GM21786 (cell line): Measurements from ENCODE around the gene RNLS.

Experiments used
- ATAC-seq: cut with Tn5 transposase; IDR thresholded peaks from one replicate; pipeline ENCODE4 v1.9.1; 2021; ENCODE audit not compliant: unreplicated experiment

The RNLS gene

DNA sequence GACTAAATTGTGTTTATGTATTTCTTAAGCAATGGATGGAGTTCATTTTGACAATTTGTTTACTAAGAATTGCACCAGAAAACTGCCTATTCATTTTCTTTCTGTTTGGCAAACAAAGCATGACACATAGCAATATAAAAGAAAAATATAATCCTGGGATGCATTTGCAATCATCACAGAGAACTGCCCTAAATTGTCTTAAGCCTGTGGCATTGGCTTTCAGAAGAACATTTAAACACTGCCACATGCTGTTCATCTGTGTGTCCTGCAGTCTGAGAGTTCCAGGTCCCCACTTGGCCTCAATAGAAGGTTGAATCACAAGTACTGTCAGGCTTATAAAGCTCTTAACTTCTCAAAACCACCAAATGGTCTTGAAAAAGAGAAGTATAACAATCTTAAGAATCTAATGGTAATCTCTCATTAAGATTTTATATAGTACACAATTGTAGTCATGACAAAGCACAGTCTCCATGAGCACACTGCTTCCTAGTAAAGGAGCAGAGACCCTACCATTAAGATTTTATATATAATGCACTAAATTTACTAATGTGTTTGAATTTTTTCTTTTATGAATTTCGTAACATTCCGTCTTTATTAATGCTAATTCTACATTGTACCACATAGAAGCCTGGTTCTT is 29.9 kb downstream of the RNLS start:
- ATAC-seq, result peak; percentile 88

DNA sequence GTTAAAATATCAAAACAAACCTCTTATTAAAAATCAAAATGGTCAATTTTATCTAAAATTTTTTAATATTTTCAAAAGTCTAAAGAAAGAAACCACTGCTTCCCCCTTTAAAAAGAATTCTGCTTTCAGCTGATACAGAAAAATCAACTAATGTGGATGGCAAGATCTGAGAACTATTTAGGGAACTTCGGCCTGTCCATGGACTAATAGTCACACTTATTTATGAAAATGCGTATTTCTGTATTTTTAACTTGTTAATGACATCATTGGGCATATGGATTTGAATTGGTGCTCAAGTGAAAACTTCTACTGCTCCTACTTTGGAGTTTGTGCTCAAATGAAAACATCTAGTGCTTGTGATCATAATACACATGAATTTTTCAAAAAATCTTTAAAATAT is 31.9 kb downstream of the RNLS start:
- no peak for ATAC-seq

DNA sequence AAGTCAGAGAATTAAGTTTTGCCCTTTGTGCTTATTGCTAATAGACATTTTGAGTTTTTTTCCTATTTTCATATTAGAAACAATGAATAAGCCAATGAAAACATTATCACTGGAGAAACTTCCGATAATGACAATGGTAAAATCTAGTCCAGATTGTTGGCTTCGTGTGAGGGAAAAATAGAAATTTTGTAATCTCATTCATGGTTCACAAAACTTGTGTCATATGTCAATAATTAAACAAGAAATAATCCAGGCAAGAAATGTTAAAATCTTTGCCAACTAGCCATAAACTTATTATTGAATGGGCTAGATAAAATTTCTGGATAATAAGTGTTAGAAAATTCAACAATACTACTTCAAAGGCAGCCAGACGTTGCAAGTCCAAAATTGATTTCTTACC is 36.6 kb downstream of the RNLS start:
- ATAC-seq, result no peak

DNA sequence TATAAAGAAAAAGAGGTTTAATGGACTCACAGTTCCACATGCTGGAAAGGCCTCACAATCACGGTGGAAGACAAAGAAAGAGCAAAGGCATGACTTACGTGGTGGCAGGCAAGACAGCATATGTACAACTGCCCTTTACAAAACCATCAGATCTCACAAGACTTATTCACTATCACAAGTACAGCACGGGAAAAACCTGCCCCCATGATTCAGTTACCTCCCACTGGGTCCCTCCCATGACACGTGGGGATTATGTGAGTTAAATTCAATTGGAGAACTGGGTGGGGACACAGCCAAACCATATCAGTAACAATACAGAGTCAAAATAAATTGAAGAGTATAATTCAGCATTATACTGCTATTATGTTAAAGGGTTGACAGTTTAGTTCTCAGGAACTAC is 37.8 kb downstream of the RNLS start:
- no peak for ATAC-seq

DNA sequence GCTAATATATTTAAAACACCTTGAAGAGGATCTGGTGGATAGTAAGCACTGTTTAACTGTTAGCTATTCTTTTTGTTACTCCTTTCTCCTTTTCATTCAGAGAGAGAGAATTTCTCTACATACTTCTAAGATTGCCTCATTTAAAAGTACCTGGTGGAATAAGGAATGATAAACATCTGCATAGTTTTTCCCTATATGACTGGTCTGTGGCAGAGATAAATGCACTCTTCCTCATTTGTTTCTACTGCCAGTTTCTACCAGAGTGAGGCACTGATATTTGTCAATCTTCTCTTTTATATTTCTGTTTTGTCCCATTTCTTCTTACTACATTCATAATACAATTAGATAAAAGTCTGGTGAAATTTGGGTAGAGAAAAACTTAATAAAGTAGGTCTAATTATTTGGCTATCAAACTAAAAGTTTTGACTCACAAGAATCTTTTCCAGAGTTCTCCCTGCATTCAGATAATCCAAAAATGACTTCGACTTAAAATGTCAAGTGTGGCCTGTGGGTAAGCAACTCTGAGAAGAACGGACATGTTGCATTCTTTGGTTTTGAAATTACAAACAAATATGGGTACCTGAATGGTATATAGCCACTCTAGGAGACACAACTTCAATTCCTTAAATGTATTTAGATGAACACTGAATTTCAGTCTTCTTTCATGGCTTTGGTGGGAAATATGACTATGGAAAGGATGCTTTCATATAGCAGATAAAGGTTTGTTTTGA is 38.8 kb downstream of the RNLS start:
- no peak for ATAC-seq

DNA sequence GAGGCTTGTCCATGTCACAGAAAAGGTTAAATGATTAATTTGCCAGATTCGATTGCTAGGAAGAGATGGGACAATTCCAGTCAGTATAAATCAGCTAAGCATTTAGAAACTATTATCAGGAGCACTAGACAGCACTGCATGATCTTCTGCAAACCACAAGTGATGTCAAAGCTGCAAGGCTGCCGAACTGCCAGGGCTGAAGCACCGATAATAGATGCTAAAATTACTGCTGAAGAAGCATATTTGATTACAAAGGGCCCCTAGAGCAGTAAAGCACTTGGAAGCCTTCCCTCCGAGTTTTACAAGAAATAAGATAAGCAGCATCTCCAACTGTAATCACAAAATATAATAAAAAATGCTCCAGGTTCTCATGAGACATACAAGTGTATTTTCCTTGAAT is 40.6 kb downstream of the RNLS start:
- ATAC-seq, result no peak

DNA sequence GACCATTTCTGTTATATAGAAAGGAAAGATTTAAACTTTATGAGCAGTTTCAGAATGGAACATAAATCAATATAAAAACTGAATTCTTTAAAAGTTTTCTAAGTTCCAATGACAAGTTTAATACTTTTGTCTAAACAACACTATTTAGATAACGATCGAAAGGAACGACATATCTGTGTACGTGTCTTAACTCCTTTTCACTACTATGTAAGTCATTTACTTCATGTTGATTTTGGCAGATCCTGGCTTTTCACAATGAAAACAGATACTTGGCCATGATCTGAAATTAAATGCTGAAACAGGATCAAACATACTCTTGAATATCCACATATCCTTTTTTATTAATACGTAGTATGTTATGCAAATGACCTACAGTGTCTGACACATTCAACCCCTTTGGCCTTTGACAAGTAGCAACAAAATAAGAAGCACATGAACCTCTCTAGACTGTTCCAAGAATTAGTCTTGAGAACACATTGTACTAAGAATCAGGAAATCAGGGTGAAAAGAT is 41.9 kb downstream of the RNLS start:
- ATAC-seq, result no peak

DNA sequence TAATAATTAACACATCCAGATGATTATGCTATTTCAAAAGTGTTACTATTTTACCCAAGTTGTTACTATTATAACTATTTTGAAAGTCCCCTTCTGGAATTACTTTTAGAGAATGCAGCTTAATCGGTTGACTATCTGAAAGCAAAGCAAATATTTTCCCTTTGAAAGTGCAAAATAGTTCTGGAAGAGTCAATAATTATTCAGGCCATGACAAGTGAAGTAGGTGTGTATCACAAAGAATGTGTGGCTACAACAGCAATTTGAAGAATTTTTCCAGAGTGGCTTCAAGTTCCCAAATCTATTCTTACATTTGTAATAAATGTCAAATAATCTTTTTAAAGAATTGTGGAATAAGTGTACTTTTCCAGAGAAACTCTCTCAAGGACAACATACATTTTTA is 42.8 kb downstream of the RNLS start:
- ATAC-seq, result no peak

DNA sequence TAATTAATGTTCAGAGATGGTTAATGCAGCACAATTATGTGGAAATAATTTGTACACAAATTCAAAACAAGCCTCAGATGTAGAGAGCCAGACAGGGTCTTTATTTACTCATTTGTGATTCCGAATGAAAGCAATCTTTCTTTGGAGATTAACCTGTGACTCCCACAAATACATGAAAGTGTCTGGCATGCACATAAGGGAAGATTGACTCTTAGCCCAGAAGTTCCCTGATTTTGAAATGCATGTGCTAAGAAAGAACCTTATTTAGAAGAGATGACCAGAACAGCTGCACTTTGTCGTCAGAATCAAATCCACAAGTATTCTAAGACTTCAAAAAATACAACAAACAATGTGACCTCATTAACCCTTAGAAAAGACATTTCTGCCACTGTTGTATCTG is 45.1 kb downstream of the RNLS start:
- ATAC-seq, result no peak

DNA sequence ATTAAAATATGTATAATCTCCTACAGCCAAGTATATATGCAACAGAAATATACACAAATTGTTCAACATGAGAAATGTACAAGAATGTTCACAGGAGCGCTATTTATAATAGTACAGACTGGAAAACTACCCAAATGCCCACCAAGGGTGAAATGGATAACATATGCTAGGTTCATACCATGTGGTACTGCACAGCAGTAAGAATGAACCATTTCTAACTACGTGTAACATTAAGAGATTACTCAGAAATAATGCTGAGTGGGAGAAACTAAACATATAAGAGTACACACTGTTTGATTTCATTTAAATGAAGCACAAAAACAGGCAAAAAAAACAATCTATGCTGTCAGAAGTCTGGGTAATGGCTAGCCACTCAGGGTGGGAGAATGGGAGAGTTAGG is 45.8 kb downstream of the RNLS start:
- ATAC-seq, result no peak

DNA sequence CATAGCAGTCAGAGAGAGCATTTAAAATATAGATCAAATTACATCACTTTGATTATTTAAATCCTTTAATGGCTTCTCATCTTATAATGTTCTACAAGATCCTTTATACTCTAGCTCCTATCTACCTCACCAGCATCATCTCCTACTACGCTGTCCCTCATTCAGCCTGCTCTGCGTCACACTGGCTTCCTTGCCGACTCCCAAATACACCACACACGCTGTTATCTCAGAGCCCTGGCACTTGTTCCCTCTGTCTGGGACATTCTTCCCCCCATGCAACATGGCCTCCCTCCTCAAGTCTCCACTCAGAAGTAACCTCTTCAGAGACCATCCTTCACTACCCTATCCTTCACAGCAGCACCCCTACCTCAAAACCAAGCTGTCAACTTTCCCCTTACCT is 46.7 kb downstream of the RNLS start:
- ATAC-seq, result no peak

DNA sequence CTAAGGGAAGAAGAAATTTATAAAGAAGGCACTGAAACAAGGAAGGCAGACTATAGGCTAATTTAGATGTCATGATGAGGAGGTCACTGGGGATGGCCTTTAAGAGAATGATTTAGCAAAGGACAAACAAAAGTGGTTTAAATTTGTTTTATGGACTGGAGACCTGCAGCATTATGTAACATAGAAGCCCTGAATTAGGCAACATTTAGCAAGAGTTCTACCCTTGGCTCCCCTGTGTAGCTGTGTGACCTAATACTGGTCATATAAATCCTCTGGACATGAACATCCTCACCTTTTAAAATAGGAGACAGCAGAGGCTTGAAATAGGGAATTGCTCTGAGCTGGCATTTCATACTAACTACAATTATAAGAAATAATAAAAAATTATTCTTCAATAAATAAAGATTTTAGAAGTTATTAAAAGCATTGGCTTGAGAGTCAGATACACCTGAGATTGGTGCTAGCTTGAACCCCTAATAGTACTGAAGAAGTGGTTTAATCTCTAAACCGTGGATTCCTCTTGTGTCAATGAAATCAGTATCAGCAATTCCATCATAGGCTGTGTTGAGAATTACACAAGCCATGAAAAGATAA is 48.9 kb downstream of the RNLS start:
- ATAC-seq, result no peak

DNA sequence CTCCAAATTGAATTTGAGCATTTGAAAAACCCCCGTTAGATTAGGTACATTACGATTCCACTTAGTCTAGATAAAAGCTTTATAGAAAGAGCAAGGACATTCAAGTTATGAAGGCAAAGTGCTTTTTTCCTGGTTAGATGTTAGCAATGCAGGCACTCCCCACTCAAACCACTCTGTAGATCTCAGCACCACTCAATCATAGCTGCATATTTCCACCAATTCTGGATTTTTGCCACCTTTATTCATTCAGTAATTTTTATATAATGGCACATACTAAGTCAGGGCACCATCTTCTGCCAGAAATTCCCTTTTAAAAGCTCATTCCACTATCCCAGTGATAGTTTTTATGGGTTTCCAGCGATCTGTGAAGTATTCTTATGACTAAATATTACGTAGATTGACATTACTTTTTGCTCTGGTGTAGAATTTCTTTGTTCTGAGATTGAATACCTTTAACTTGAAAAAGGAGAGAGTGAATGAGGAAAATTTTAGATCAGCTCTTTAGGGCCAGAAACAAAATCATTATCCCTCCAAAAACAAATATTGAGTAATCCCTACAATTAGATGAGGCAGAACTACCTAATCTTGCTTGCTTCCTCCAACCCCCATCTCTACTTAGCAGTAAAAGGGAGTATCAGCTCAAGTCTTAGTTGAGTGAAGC is 51.6 kb downstream of the RNLS start:
- no peak for ATAC-seq

DNA sequence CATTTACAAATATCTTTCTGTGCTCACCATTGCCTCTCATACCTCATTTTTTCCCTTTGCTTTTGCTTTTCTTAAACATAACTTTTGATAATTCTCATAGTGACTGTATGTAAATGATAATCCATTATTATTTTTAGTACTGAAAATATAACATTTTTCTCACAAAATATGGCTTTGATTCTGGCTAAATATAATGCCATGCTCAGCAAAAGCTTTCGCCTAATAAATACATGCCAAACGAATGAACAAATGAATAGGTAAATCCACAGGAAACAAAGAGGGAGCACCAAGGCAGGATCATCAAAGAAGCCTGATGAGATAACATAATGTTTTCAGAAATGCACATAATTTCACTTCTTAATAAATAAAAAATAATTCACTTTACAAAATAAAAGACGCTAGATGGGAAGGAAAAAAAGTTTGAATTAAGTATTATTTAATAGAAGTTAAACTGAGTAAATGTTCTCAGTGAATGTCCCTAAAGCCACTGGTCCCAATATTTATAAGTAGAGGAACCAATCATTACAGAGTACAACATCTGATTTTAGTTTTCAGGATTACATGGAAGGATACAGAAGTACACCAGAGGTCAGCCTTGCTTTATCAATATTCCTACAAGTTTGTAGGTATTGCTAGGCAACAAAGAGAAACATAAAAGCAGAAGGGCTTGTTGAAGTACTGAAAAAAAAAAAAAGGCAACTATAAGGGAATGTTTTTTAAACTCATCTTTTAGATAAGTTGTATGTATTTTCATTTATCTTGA is 52.3 kb downstream of the RNLS start:
- ATAC-seq, result no peak

DNA sequence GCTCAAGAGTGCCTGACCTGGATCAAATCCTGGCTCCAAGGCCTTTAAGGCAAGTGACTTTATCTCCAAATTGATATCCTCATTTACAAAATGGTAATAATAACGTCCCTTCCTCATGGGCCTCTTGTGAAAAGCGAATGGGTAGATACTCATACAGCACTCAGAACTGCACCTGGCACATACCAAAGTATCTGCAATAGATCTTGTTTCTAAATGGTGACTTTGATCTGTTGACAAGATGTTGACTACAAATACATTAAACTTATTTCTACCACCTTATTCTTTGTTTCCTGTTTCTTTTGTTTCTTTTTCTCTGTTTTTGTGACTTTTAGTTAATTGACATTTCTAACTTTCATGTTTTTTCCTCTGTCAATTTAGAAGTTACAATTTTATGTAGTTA is 53.0 kb downstream of the RNLS start:
- ATAC-seq, result no peak

DNA sequence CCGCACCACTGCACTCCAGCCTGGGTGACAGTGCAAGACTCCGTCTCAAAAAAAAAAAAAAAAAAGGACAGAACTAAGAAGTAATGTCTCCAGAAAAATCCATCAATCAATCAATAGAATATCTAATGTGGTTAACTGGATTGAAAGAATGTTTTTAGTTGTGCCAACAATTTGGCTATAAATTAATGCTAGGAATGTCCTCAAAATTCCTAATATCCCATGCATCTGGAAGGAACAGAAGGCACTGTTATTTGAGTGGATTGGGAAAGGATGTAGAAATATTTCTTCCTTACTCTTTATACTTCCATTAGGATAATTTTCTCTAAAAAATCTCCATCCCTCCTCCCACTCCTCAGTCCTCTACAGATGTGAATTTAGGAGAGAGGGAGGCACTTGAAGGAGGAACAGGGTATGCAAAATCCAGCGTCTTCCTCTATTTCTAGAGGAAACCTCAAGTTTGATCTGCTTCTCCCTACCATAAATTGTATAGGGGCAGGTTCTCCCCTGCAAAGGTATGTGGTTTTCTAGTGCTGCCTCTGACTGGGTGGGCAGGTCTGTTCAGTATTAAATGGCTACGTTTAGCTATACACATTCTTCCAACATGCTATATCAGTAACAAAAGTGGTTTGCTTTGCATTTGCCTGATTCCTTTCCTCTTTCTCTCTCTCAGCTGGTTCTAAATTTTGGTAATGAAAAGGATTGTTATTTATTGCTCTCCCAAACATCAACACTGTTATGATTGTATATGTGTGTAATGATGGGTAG is 54.1 kb downstream of the RNLS start:
- no peak for ATAC-seq

DNA sequence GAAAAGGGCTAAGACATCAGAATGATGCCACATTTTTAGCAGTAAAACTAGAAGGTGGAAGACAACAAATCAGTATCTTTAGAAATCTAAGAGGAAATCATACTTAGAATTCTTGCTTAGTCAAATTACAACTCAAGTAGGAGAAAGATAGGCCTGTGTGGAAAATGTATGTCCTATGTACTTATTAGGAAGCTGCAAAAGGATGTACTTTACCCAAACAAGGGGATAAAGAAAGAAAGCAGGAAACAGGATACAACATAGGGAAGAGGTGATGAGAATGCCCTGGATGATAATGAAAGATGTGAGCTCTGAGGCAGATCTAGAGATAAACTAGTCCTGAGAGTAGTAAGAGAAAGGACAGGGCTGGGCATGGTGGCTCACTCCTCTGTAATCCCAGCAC is 54.9 kb downstream of the RNLS start:
- ATAC-seq, result no peak

DNA sequence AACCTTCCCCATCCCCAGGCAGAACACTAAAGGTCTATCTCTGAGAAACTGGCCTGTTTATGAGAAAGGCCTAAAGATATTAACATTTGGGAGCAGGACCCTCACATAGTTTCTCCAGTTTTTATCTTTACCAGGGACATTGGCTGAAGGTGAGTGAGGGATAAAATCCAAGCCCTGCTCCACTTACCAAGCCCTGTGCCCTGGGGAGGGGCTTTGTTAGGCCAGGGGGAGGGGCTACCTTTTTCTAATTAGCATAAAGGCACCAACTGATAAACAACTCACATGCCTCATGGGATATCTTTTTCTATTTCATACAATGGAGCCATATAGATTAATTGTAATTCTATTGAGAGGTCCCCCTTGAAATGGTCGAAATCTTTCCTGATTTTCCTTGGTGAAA is 55.9 kb downstream of the RNLS start:
- ATAC-seq, result no peak

DNA sequence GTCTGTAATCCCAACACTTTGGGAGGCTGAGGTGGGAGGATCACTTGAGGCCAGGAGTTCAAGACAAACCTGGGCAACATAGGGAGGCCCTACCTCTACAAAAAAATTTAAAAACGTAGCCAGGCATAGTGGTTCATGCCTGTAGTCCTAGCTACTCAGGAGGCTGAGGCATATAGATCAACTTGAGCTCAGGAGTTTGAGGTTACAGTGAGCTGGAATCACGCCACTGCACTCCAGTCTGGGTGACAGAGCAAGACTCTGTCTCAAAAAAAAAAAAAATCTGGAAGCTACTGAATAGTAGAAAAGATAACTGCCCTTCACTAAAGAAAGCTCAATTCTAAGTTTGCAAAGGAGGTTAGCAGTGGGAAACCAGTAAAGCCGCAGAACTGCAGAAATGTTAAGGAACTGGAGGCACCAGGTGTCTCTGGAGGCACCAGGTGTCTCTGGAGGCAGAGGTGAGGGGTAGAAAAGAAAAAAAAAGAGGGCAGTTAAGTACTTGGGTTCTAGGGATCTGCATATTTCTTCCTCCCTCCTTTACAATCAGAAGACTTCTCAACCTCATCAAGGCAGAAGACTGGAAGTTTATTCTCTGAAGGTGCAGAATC is 56.5 kb downstream of the RNLS start:
- no peak for ATAC-seq
